ENCODE data around the gene TLR4. TPM values are rescaled to one million over a fixed set of nuclear protein-coding genes. Genes with fewer than 3 reads are reported as not detected.

Gene TLR4
- polyA plus RNA-seq, 1 donor from 2014 or later = 0.07 TPM

DNA sequence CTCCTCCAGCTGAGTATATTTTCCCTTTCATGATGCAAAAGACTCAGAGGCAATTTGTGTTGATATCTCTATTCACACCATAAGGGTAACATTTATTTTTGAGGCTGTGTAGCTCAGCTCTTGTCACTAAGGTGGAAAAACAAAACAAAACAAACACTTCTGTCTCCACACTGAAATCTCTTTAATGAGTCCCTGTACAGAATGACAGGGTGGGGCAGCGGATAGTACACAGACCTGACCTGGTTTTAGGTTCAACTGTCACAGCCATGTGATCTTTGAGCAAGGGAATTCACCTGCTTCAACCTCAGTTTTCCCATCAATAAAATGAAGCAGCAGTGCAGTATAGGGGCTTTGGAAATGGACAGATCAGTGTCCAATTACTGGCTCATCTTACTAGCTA, 29.3 kb downstream of the TLR4 start:
- Histone ChIP-seq H3K4me3 (ENCODE audit: low read length) (no peak overlapping the region), H3K27me3 (ENCODE audit: insufficient read depth, low read depth, low read length) (no peaks in the 10 kb centered on the region), H3K79me2 (replicated peaks; ENCODE audit: insufficient read depth, low read length) (no peaks in the 10 kb centered on the region), H3K9ac (ENCODE audit: low read length) (no peak overlapping the region), H3F3A (ENCODE audit: insufficient read depth, low read length, poor library complexity, severe bottlenecking) (peaks cover 15% of the 10 kb centered on the region), H3K9me3 (ENCODE audit: low read length) (no peaks in the 10 kb centered on the region), H2AFZ (ENCODE audit: low read depth, low read length) (no peak overlapping the region), H4K20me1 (ENCODE audit: insufficient read depth) (no peaks in the 10 kb centered on the region), H3K4me2 (ENCODE audit: low read length) (no peak overlapping the region), H3K36me3 (ENCODE audit: insufficient read depth, low read length) (no peaks in the 10 kb centered on the region), H3K27ac (ENCODE audit: low read length) (no peak overlapping the region), H3K9me2 (ENCODE audit: insufficient read depth, low read length) (no peaks in the 10 kb centered on the region)
- TF ChIP-seq RAD21 (conservative IDR thresholded peaks at IDR 0.05) (no peak), POLR2AphosphoS5 (IDR thresholded peaks at IDR 0.05) (no peak), EZH2 (IDR thresholded peaks at IDR 0.05; ENCODE audit: borderline replicate concordance, insufficient read depth, low read length, poor library complexity, severe bottlenecking) (no peak), TAF1 (IDR thresholded peaks at IDR 0.05; ENCODE audit: low read depth) (no peak), EP300 (conservative IDR thresholded peaks at IDR 0.05; ENCODE audit: poor library complexity, severe bottlenecking) (no peak), MXI1 (conservative IDR thresholded peaks at IDR 0.05; ENCODE audit: poor library complexity, severe bottlenecking) (no peak), SMC3 (conservative IDR thresholded peaks at IDR 0.05; ENCODE audit: poor library complexity) (no peak)
- TF ChIP-seq, protein P1, sequence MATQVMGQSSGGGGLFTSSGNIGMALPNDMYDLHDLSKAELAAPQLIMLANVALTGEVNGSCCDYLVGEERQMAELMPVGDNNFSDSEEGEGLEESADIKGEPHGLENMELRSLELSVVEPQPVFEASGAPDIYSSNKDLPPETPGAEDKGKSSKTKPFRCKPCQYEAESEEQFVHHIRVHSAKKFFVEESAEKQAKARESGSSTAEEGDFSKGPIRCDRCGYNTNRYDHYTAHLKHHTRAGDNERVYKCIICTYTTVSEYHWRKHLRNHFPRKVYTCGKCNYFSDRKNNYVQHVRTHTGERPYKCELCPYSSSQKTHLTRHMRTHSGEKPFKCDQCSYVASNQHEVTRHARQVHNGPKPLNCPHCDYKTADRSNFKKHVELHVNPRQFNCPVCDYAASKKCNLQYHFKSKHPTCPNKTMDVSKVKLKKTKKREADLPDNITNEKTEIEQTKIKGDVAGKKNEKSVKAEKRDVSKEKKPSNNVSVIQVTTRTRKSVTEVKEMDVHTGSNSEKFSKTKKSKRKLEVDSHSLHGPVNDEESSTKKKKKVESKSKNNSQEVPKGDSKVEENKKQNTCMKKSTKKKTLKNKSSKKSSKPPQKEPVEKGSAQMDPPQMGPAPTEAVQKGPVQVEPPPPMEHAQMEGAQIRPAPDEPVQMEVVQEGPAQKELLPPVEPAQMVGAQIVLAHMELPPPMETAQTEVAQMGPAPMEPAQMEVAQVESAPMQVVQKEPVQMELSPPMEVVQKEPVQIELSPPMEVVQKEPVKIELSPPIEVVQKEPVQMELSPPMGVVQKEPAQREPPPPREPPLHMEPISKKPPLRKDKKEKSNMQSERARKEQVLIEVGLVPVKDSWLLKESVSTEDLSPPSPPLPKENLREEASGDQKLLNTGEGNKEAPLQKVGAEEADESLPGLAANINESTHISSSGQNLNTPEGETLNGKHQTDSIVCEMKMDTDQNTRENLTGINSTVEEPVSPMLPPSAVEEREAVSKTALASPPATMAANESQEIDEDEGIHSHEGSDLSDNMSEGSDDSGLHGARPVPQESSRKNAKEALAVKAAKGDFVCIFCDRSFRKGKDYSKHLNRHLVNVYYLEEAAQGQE (IDR thresholded peaks at IDR 0.05; ENCODE audit: borderline replicate concordance) = no peak
- TF ChIP-seq, protein P2, sequence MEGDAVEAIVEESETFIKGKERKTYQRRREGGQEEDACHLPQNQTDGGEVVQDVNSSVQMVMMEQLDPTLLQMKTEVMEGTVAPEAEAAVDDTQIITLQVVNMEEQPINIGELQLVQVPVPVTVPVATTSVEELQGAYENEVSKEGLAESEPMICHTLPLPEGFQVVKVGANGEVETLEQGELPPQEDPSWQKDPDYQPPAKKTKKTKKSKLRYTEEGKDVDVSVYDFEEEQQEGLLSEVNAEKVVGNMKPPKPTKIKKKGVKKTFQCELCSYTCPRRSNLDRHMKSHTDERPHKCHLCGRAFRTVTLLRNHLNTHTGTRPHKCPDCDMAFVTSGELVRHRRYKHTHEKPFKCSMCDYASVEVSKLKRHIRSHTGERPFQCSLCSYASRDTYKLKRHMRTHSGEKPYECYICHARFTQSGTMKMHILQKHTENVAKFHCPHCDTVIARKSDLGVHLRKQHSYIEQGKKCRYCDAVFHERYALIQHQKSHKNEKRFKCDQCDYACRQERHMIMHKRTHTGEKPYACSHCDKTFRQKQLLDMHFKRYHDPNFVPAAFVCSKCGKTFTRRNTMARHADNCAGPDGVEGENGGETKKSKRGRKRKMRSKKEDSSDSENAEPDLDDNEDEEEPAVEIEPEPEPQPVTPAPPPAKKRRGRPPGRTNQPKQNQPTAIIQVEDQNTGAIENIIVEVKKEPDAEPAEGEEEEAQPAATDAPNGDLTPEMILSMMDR (IDR thresholded peaks at IDR 0.05; ENCODE audit: poor library complexity, severe bottlenecking) = no peak

DNA sequence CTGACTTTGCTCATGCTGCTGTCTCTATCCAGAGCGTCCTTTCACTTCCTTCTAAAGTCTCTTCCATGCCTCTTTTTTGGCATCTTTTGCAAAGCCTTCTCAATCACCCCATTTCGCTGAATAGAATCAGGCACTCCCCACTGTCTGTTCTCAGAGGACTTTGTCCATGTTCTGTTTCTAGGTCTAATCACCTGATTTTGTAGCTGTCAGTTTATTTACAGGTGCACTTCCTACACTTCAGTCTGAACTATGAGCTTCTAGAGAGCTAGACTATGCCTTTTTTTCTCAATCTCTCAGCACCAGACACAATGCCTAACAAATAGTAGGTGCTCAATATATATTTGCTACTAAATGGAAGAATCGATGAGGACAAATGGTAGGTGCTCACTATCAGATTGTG, 29.9 kb downstream of the TLR4 start:
- Histone ChIP-seq H3K79me2 (replicated peaks; ENCODE audit: insufficient read depth, low read length) (no peaks in the 10 kb centered on the region), H3K9ac (ENCODE audit: low read length) (no peak overlapping the region), H3K27ac (ENCODE audit: low read length) (no peak overlapping the region), H3K27me3 (ENCODE audit: insufficient read depth, low read depth, low read length) (no peaks in the 10 kb centered on the region), H2AFZ (ENCODE audit: low read depth, low read length) (no peak overlapping the region), H3F3A (ENCODE audit: insufficient read depth, low read length, poor library complexity, severe bottlenecking) (peaks cover 16% of the 10 kb centered on the region), H3K4me3 (ENCODE audit: low read length) (no peak overlapping the region), H3K4me2 (ENCODE audit: low read length) (no peak overlapping the region), H3K9me3 (ENCODE audit: low read length) (no peaks in the 10 kb centered on the region), H3K9me2 (ENCODE audit: insufficient read depth, low read length) (no peaks in the 10 kb centered on the region), H3K36me3 (ENCODE audit: insufficient read depth, low read length) (no peaks in the 10 kb centered on the region), H4K20me1 (ENCODE audit: insufficient read depth) (no peaks in the 10 kb centered on the region)
- TF ChIP-seq EZH2 (IDR thresholded peaks at IDR 0.05; ENCODE audit: borderline replicate concordance, insufficient read depth, low read length, poor library complexity, severe bottlenecking) (no peak), POLR2AphosphoS5 (IDR thresholded peaks at IDR 0.05) (no peak), TAF1 (IDR thresholded peaks at IDR 0.05; ENCODE audit: low read depth) (no peak), MXI1 (conservative IDR thresholded peaks at IDR 0.05; ENCODE audit: poor library complexity, severe bottlenecking) (no peak), RAD21 (conservative IDR thresholded peaks at IDR 0.05) (no peak), SMC3 (conservative IDR thresholded peaks at IDR 0.05; ENCODE audit: poor library complexity) (no peak), EP300 (conservative IDR thresholded peaks at IDR 0.05; ENCODE audit: poor library complexity, severe bottlenecking) (no peak)
- TF ChIP-seq, protein P1 (IDR thresholded peaks at IDR 0.05; ENCODE audit: borderline replicate concordance) = no peak
- TF ChIP-seq, protein P2 (IDR thresholded peaks at IDR 0.05; ENCODE audit: poor library complexity, severe bottlenecking) = no peak

All from neural cell (in vitro differentiated cells).